ENCODE measurements around the gene STUB1.

GRCh38 chr16:685967-686366, 5.8 kb downstream of the STUB1 start:
- TF ChIP-seq EZH2phosphoT487 (IDR thresholded peaks at IDR 0.05; ENCODE audit: insufficient read depth, low read depth) (no peak), EZH2 (IDR thresholded peaks at IDR 0.05; ENCODE audit: insufficient read depth, poor library complexity, severe bottlenecking) (no peak)

Measured in GM23248 (cell line).